NCI-H2107 treated with DMSO at 0.1 percent for 48 hours (cell line): Measurements from ENCODE around the gene SOX1.

Experiments
- DNase-seq: peaks from one replicate; lab custom pipeline; 2025; ENCODE audit not compliant: unreplicated experiment; lab: John Stamatoyannopoulos, UW

SOX1 gene

GRCh38 chr13:112105244-112105681 lies 38.3 kb downstream of the SOX1 start:
- DNase-seq = no peak

- DNase-seq = no peak
Observed at GRCh38 chr13:112105892-112106291, 38.9 kb downstream of the SOX1 start.

- no peak for DNase-seq
Observed at GRCh38 chr13:112106478-112107141, 39.7 kb downstream of the SOX1 start.

DNA sequence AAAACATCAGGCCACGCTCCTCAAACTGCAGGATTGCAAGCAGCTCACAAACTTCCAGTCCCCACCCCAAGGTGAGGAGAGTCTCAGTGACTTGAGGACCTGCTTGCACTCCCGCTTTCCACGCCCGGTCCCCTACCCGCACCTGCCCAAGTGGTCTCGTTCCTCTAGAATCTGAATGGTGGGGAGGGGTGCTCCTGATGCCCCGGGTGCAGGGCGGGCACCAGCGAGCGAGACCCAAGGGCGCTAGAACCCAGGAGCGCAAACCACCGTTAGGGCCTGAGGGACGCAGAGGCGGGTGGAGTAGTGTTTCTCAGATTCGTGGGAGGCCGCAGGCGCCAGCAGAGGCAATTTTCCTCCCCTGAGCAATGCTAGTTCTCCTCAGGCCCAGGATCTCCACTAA lies 40.3 kb downstream of the SOX1 start:
- DNase-seq = no peak

DNA sequence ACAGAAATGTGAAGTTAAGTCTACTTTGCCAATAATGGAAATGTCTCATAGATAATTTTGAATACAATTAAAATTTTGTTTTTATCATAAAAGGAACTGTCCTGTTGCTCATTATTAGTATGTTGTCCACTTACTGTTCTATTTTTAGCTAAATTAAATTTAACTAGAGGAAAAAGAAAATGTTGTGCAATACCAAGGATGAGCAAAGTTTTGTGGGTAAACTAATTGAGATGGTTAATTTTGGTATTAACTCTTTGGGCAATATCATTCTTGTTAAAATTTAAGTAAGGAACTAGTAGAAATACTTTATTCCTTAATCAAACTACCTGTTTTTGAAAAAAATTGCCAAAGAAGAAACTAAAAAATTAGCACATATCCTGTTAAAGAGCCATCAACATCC lies 43.5 kb downstream of the SOX1 start:
- no peak for DNase-seq

- DNase-seq = no peak
Observed at GRCh38 chr13:112111239-112111857, 44.4 kb downstream of the SOX1 start.

- no peak for DNase-seq
Observed at GRCh38 chr13:112112534-112113276, 45.8 kb downstream of the SOX1 start.

GRCh38 chr13:112113348-112113747 lies 46.4 kb downstream of the SOX1 start:
- peak; percentile 31 for DNase-seq

GRCh38 chr13:112113851-112114250 lies 46.9 kb downstream of the SOX1 start:
- DNase-seq = no peak

- no peak for DNase-seq
Observed at GRCh38 chr13:112114391-112114790, 47.4 kb downstream of the SOX1 start.

DNA sequence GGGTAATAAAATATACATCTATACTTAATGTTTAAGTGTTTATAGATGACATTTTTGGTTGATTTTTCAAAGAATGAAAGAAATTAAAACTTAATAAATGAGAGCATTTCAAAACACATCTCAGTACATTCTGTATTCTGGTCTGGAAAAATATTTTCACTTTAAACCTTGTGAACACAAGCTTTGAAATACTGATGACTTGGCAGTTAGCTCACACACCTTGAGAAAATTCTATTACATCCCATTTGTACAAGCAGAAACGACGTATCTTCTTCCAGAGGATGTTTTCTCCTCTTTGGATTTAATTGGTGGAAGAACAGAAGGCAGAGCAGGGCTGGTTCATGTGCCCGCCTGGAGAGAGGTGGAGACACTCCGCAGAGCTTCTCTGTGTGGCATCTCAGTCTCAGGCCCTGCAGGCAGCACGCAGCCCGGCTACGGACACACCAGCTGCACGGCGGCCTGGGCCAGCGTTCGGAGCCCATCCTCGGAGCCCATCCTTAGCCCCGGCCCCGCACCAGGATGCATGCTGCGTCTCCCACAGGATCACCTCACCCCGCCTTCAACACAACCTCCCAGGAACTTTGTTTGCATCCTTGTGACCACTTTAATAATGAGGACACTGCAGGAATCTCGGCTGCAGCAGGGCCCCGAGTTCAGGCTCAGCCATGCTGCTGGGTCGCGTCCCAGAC lies 48.6 kb downstream of the SOX1 start:
- DNase-seq = no peak

- no peak for DNase-seq
Observed at GRCh38 chr13:112116187-112116950, 49.4 kb downstream of the SOX1 start.

- no peak for DNase-seq
Observed at GRCh38 chr13:112117258-112117954, 50.5 kb downstream of the SOX1 start.

DNA sequence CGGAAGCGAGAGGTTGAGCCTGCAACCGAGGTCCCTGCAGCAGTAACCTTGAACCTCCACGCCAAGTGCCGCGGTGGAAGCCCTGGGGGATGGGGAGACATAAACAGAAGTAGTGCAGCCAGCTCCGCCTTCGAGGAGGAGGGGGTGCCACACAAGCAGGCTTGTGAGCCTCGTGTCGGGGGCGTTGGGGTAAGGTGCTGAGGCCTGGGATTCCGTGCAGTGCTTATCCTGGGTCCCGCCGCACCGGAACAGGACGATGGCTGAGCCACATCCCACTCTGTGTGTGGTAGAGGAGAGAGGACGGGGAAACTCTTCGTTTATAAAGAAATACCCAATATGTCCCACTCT lies 51.0 kb downstream of the SOX1 start:
- no peak for DNase-seq

- DNase-seq = no peak
Observed at GRCh38 chr13:112118451-112119064, 51.6 kb downstream of the SOX1 start.

- DNase-seq = no peak
Observed at GRCh38 chr13:112119192-112120030, 52.5 kb downstream of the SOX1 start.

- DNase-seq = no peak
Observed at GRCh38 chr13:112120031-112120373, 53.1 kb downstream of the SOX1 start.
